Colonic mucosa (tissue), 4 donors: Measurements from ENCODE around the gene USP34. TPM values are rescaled to one million over a fixed set of nuclear protein-coding genes. Genes with fewer than 3 reads are reported as not detected.
"Not testable (repeated sequence)": the region's sequence is repeated elsewhere in the genome, so short reads cannot be mapped to it uniquely, and the experiment has no call there.

ENCODE experiments used
- DNase-seq: peaks from one replicate; pipeline ENCODE4 v3.0.0-alpha.2; 2020
- H3K27ac ChIP-seq: fragments of 200-600 bp; one replicate; pipeline ENCODE4 v1.8.0; 2021
- H3K27me3 ChIP-seq: fragments of 200-600 bp; one replicate; pipeline ENCODE4 v1.8.0; 2021
- H3K36me3 ChIP-seq: fragments of 200-600 bp; one replicate; pipeline ENCODE4 v1.8.0; 2021
- H3K4me1 ChIP-seq: fragments of 200-600 bp; one replicate; pipeline ENCODE4 v1.8.0; 2021; ENCODE audit warnings: mild to moderate bottlenecking
- H3K4me3 ChIP-seq: fragments of 200-600 bp; one replicate; pipeline ENCODE4 v1.8.0; 2021
- H3K9ac ChIP-seq, 2 donors: one replicate each; pipeline ENCODE4 v1.7.0; 2013; ENCODE audit warnings: control low read depth in 2 of 2, low read depth in 2 of 2, low read length in 2 of 2
- H3K9me3 ChIP-seq: fragments of 200-600 bp; one replicate; pipeline ENCODE4 v1.8.0; 2021
- intact Hi-C: fragments of 100-400 bp; cut with DNase I; formaldehyde crosslinking; loops from one replicate; pipeline ENCODE4 v1.14.1; 2022
- total RNA-seq, 2 donors: library from RNA; stranded (reverse); fragmentation: NEBNext Ultra II Directional in 1 of 2; extraction: Animal tissue kit (Norgen Biotek cat#: 25700) in 1 of 2; gene quantifications; one replicate each; pipeline ENCODE4 v1.2.1, GENCODE V29; 2021
- TF ChIP-seq, protein P1 (sequence below): fragments of 200-600 bp; IDR thresholded peaks from one replicate; pipeline ENCODE4 v1.8.0; 2022; ENCODE audit warnings: antibody characterized with exemption, mild to moderate bottlenecking
- donor health status: healthy.
- donor health status: DM: no; HTN: no; CAD: no.
- donor health status: DM: no; HTN: no; CAD: no.

Gene USP34
- total RNA-seq, 2 donors from 2014 or later = 70.8 to 76.3 TPM

GRCh38 chr2:61411109-61411508, 59.8 kb downstream of the USP34 start:
- H3K36me3 ChIP-seq = no peaks in the 10 kb centered on the region
- no peak overlapping the region for H3K4me3 ChIP-seq
- no peaks in the 10 kb centered on the region for H3K27me3 ChIP-seq
- H3K9ac ChIP-seq = no peak overlapping the region
- no peak for DNase-seq
- H3K4me1 ChIP-seq = no peaks in the 10 kb centered on the region
- TF ChIP-seq, protein P1, sequence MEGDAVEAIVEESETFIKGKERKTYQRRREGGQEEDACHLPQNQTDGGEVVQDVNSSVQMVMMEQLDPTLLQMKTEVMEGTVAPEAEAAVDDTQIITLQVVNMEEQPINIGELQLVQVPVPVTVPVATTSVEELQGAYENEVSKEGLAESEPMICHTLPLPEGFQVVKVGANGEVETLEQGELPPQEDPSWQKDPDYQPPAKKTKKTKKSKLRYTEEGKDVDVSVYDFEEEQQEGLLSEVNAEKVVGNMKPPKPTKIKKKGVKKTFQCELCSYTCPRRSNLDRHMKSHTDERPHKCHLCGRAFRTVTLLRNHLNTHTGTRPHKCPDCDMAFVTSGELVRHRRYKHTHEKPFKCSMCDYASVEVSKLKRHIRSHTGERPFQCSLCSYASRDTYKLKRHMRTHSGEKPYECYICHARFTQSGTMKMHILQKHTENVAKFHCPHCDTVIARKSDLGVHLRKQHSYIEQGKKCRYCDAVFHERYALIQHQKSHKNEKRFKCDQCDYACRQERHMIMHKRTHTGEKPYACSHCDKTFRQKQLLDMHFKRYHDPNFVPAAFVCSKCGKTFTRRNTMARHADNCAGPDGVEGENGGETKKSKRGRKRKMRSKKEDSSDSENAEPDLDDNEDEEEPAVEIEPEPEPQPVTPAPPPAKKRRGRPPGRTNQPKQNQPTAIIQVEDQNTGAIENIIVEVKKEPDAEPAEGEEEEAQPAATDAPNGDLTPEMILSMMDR = no peak
- H3K9me3 ChIP-seq = no peaks in the 10 kb centered on the region
- intact Hi-C loops = no loop called here
- H3K27ac ChIP-seq = no peak overlapping the region

DNA sequence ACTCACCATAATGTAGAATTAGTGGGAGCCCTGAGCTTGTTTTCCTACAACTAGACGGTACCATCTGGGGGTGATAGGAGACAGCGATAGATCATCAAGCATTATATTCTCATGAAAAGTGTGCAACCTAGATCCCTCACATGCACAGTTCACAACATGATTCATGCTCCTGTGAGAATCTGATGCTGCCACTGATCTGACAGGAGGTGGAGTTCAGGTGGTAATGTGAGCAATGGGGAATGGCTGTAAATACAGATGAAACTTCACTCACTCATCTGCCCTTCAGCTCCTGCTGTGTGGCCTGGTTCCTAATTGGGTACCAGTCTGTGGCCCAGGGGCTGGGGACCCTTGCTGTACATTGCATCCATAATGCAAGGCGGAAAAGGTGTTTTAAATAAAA, 60.7 kb downstream of the USP34 start:
- Histone ChIP-seq H3K36me3 (no peaks in the 10 kb centered on the region), H3K27me3 (no peaks in the 10 kb centered on the region)
- intact Hi-C loops = no loop called here

DNA sequence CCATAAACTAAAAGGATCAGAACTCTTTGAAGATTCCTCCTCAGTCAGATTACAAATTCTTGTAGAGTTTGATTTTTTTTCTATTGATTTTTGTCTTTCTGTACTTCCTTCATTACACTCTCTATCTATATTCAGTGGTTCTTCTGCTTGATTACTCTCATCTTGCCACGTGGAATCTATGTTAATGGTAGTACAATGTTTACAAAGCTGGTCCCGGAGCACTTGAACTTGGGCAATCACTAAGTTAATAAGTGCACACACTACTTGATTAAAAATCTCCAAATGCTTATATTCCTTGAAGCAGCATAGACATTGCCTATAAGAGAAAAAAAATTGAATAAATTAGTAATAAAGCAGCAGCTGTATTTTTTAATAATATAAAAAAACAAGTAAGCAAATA, 65.1 kb downstream of the USP34 start:
- no peaks in the 10 kb centered on the region for H3K4me1 ChIP-seq
- H3K9me3 ChIP-seq = no peaks in the 10 kb centered on the region
- no peak overlapping the region for H3K9ac ChIP-seq
- no peaks in the 10 kb centered on the region for H3K36me3 ChIP-seq
- no peak overlapping the region for H3K4me3 ChIP-seq
- H3K27ac ChIP-seq = no peak overlapping the region
- no peaks in the 10 kb centered on the region for H3K27me3 ChIP-seq
- DNase-seq = no peak
- intact Hi-C loops = no loop called here
- TF ChIP-seq, protein P1 = no peak

More for the DNA sequence above, 60.7 kb downstream of the USP34 start:
- Histone ChIP-seq H3K4me3 (no peak overlapping the region), H3K4me1 (no peaks in the 10 kb centered on the region), H3K9me3 (no peaks in the 10 kb centered on the region), H3K9ac (no peak overlapping the region), H3K27ac (no peak overlapping the region)
- no peak for DNase-seq
- TF ChIP-seq, protein P1 = no peak

GRCh38 chr2:61404438-61404837, 66.4 kb downstream of the USP34 start:
- Histone ChIP-seq H3K4me1 (no peaks in the 10 kb centered on the region), H3K9ac (no peak overlapping the region), H3K27ac (no peak overlapping the region), H3K36me3 (no peaks in the 10 kb centered on the region), H3K27me3 (no peaks in the 10 kb centered on the region), H3K9me3 (no peaks in the 10 kb centered on the region), H3K4me3 (no peak overlapping the region)
- TF ChIP-seq, protein P1 = no peak
- no peak for DNase-seq
- intact Hi-C loops = no loop called here

DNA sequence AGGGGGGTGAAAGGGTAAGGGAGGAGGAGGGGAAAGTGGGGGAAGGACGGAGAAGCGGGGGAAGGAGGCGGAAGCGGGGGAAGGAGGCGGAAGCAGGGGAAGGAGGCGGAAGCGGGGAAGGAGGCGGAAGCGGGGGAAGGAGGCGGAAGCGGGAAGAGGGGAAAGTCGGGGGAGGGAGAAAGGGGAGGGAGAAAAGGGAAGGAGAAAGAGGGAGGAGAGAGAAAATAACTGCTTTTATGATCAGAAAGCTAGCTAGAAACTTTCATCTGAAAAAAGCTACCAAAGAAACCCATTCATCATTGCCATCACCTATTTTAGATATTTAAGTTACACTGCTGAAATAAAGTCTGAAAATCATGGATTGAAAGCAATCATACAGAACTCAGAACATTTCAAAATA, 72.5 kb downstream of the USP34 start:
- Histone ChIP-seq H3K27ac (no peak overlapping the region), H3K4me1 (no peaks in the 10 kb centered on the region), H3K27me3 (no peaks in the 10 kb centered on the region), H3K4me3 (no peak overlapping the region), H3K9me3 (no peaks in the 10 kb centered on the region), H3K9ac (no peak overlapping the region), H3K36me3 (no peaks in the 10 kb centered on the region)
- DNase-seq = no peak
- intact Hi-C loops = no loop called here
- TF ChIP-seq, protein P1 = no peak

DNA sequence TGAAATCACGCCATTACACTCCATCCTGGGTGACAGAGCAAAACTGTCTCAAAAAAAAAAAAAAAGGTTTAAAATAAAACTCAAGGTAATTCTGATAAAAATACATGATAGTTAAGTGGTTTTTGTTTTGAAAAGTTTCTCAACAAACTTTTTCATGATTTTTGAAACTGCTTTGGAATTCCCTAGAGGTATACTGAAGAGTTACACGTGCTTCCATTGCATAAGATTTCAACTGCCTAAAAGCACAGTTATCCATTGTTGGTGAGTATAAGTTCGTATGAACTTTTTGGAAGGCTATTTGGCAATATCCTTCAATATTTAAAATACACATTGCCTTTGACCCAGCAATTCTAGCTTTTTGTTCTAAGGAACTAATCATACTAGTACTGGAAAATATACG, 74.9 kb downstream of the USP34 start:
- Histone ChIP-seq H3K27ac (no peak overlapping the region), H3K27me3 (no peaks in the 10 kb centered on the region), H3K36me3 (no peaks in the 10 kb centered on the region), H3K9me3 (no peaks in the 10 kb centered on the region), H3K4me3 (no peak overlapping the region), H3K9ac (no peak overlapping the region), H3K4me1 (no peaks in the 10 kb centered on the region)
- DNase-seq = no peak
- intact Hi-C loops = no loop called here
- TF ChIP-seq, protein P1 = no peak

DNA sequence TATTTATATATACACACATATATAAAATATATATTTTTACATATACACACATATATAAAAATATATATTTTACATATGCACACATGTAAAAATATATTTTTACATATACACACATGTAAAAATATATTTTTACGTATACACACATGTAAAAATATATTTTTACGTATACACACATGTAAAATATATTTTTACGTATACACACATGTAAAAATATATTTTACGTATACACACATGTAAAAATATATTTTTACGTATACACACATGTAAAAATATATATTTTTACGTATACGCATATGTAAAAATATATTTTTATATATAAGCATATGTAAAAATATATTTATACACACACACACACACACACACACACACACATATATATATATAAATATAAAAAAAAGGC, 83.3 kb downstream of the USP34 start:
- H3K4me3 ChIP-seq, H3K27me3 ChIP-seq, H3K27ac ChIP-seq, H3K9ac ChIP-seq, DNase-seq, H3K9me3 ChIP-seq, H3K4me1 ChIP-seq, H3K36me3 ChIP-seq, intact Hi-C loops: not testable (repeated sequence)

DNA sequence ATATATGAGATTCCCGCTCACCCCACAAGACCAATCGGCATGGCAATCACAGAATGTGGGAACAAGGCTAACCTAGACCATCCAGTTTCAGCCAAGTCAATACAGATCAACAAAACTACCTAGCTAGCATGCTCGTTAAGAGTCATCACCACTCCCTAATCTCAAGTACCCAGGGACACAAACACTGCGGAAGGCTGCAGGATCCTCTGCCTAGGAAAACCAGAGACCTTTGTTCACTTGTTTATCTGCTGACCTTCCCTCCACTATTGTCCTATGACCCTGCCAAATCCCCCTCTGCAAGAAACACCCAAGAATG, 90.0 kb downstream of the USP34 start:
- DNase-seq, H3K4me3 ChIP-seq, H3K27me3 ChIP-seq, H3K4me1 ChIP-seq, H3K27ac ChIP-seq, H3K9me3 ChIP-seq, H3K36me3 ChIP-seq, intact Hi-C loops, H3K9ac ChIP-seq: not testable (repeated sequence)
